WTC11 (cell line): ENCODE measurements around the gene GCC2. TPM values are rescaled to one million over a fixed set of nuclear protein-coding genes. Genes with fewer than 3 reads are reported as not detected.
A peak's percentile ranks its signal among the peaks of the same experiment; 100 is the strongest.

ENCODE experiments used
- ATAC-seq: fragments of 200-7000 bp; cut with Tn5 transposase; 2 replicates; pipeline ENCODE4 v1.10.0; 2021; ENCODE audit warnings: mild to moderate bottlenecking, moderate library complexity
- CTCF ChIA-PET: fragments of 300-600 bp; sonication (Branson Sonifier 250); formaldehyde crosslinking; loops from one replicate; lab custom pipeline; 2021; ENCODE audit warnings: antibody characterized with exemption; lab: Charles Lee
- POLR2A ChIA-PET: fragments of 350-600 bp; sonication (Branson Sonifier 250); formaldehyde crosslinking; loops from one replicate; lab custom pipeline; 2021; ENCODE audit warnings: antibody characterized with exemption; lab: Charles Lee
- DNase-seq: peaks from one replicate; pipeline ENCODE4 v3.0.0; 2021; ENCODE audit warnings: low spot score
- H3K27ac Mint-ChIP-seq: 2 replicates; pipeline ENCODE4 v1.8.0; 2021; ENCODE audit warnings: mixed read lengths
- H3K27me3 Mint-ChIP-seq: 2 replicates; pipeline ENCODE4 v1.8.0; 2021; ENCODE audit warnings: low read depth, mild to moderate bottlenecking, moderate library complexity, mixed read lengths
- H3K36me3 Mint-ChIP-seq: 2 replicates; pipeline ENCODE4 v1.8.0; 2021; ENCODE audit warnings: mixed read lengths
- H3K4me1 Mint-ChIP-seq: 2 replicates; pipeline ENCODE4 v1.8.0; 2022; ENCODE audit warnings: mixed read lengths
- H3K4me3 Mint-ChIP-seq: 2 replicates; pipeline ENCODE4 v1.8.0; 2021; ENCODE audit warnings: mild to moderate bottlenecking, moderate library complexity, mixed read lengths
- H3K9me3 Mint-ChIP-seq: 2 replicates; pipeline ENCODE4 v1.8.0; 2021; ENCODE audit warnings: mixed read lengths
- ATF1 ChIP-seq: sonication (generic); formaldehyde crosslinking; IDR thresholded peaks from 2 replicates; pipeline ENCODE4 v1.8.1; 2023; ENCODE audit warnings: mild to moderate bottlenecking, moderate library complexity, missing genetic modification reagents
- CBFB ChIP-seq: sonication (generic); formaldehyde crosslinking; IDR thresholded peaks from 2 replicates; pipeline ENCODE4 v1.8.1; 2022; ENCODE audit warnings: mild to moderate bottlenecking, low read depth, missing genetic modification reagents
- CREM ChIP-seq: sonication (generic); formaldehyde crosslinking; IDR thresholded peaks from 2 replicates; pipeline ENCODE4 v1.8.1; 2022; ENCODE audit warnings: mild to moderate bottlenecking, missing genetic modification reagents, moderate library complexity
- FOXJ3 ChIP-seq: sonication (generic); formaldehyde crosslinking; IDR thresholded peaks from 2 replicates; pipeline ENCODE4 v1.9.0; 2021; ENCODE audit warnings: missing genetic modification reagents, mild to moderate bottlenecking, borderline replicate concordance
- FOXP1 ChIP-seq: sonication (generic); formaldehyde crosslinking; IDR thresholded peaks from 2 replicates; pipeline ENCODE4 v1.8.0; 2022; ENCODE audit warnings: missing genetic modification reagents, mild to moderate bottlenecking, moderate library complexity, borderline replicate concordance
- HMGA2 ChIP-seq: fragments of 250-450 bp; sonication (Bioruptor Pico); IDR thresholded peaks from 2 replicates; pipeline ENCODE4 v1.4.0; 2021; ENCODE audit warnings: mild to moderate bottlenecking, moderate library complexity
- JUN ChIP-seq: sonication (generic); formaldehyde crosslinking; IDR thresholded peaks from 2 replicates; pipeline ENCODE4 v1.8.0; 2023; ENCODE audit warnings: mild to moderate bottlenecking, missing genetic modification reagents
- KAT7 ChIP-seq: sonication (generic); formaldehyde crosslinking; IDR thresholded peaks from 2 replicates; pipeline ENCODE4 v1.8.1; 2023; ENCODE audit warnings: missing genetic modification reagents, mild to moderate bottlenecking, borderline replicate concordance
- NFATC4 ChIP-seq: fragments of 250-450 bp; sonication (Bioruptor Pico); IDR thresholded peaks from 2 replicates; pipeline ENCODE4 v1.9.0; 2021; ENCODE audit warnings: mild to moderate bottlenecking
- SMAD3 ChIP-seq: sonication (generic); formaldehyde crosslinking; IDR thresholded peaks from 2 replicates; pipeline ENCODE4 v1.8.0; 2022; ENCODE audit warnings: missing genetic modification reagents, mild to moderate bottlenecking, borderline replicate concordance
- TP53 ChIP-seq: sonication (generic); formaldehyde crosslinking; IDR thresholded peaks from 2 replicates; pipeline ENCODE4 v1.8.1; 2023; ENCODE audit warnings: mild to moderate bottlenecking, missing genetic modification reagents
- ZNF219 ChIP-seq: sonication (generic); formaldehyde crosslinking; IDR thresholded peaks from 2 replicates; pipeline ENCODE4 v1.8.0; 2023; ENCODE audit warnings: missing genetic modification reagents, mild to moderate bottlenecking, borderline replicate concordance
- ZNF416 ChIP-seq: fragments of 250-450 bp; sonication (Bioruptor Pico); IDR thresholded peaks from 2 replicates; pipeline ENCODE4 v1.9.0; 2021; ENCODE audit warnings: mild to moderate bottlenecking, inconsistent platforms
- total RNA-seq: library from RNA; stranded (reverse); gene quantifications from 3 replicates; pipeline ENCODE4 v1.2.3, GENCODE V29; 2021
- TF ChIP-seq, protein P1 (sequence below): sonication (generic); formaldehyde crosslinking; IDR thresholded peaks from 2 replicates; pipeline ENCODE4 v1.8.1; 2022; ENCODE audit warnings: low read depth, mild to moderate bottlenecking, moderate library complexity, missing genetic modification reagents, borderline replicate concordance
- TF ChIP-seq, protein P2 (sequence below): sonication (generic); formaldehyde crosslinking; IDR thresholded peaks from 2 replicates; pipeline ENCODE4 v1.8.1; 2023; ENCODE audit warnings: mild to moderate bottlenecking, missing genetic modification reagents, moderate library complexity
- TF ChIP-seq, protein P3 (sequence below): sonication (generic); formaldehyde crosslinking; IDR thresholded peaks from 2 replicates; pipeline ENCODE4 v1.8.1; 2022; ENCODE audit warnings: low read depth, missing genetic modification reagents, borderline replicate concordance
- TF ChIP-seq, protein P4 (sequence below): fragments of 200-600 bp; IDR thresholded peaks from 2 replicates; pipeline ENCODE4 v1.8.0; 2022; ENCODE audit warnings: antibody characterized with exemption
- TF ChIP-seq, protein P5 (sequence below): sonication (generic); formaldehyde crosslinking; IDR thresholded peaks from 2 replicates; pipeline ENCODE4 v1.8.1; 2023; ENCODE audit warnings: mild to moderate bottlenecking, missing genetic modification reagents, moderate library complexity
- TF ChIP-seq, protein P6 (sequence below): sonication (generic); formaldehyde crosslinking; IDR thresholded peaks from 2 replicates; pipeline ENCODE4 v1.8.0; 2023; ENCODE audit warnings: mild to moderate bottlenecking, missing genetic modification reagents
- TF ChIP-seq, protein P7 (sequence below): sonication (generic); formaldehyde crosslinking; IDR thresholded peaks from 2 replicates; pipeline ENCODE4 v1.8.0; 2022; ENCODE audit warnings: mild to moderate bottlenecking, missing genetic modification reagents
- TF ChIP-seq, protein P8 (sequence below): sonication (generic); formaldehyde crosslinking; IDR thresholded peaks from 2 replicates; pipeline ENCODE4 v1.8.1; 2022; ENCODE audit warnings: missing genetic modification reagents, borderline replicate concordance

GCC2 gene
- total RNA-seq, 1 experiment from 2014 or later = 66.5 TPM

DNA sequence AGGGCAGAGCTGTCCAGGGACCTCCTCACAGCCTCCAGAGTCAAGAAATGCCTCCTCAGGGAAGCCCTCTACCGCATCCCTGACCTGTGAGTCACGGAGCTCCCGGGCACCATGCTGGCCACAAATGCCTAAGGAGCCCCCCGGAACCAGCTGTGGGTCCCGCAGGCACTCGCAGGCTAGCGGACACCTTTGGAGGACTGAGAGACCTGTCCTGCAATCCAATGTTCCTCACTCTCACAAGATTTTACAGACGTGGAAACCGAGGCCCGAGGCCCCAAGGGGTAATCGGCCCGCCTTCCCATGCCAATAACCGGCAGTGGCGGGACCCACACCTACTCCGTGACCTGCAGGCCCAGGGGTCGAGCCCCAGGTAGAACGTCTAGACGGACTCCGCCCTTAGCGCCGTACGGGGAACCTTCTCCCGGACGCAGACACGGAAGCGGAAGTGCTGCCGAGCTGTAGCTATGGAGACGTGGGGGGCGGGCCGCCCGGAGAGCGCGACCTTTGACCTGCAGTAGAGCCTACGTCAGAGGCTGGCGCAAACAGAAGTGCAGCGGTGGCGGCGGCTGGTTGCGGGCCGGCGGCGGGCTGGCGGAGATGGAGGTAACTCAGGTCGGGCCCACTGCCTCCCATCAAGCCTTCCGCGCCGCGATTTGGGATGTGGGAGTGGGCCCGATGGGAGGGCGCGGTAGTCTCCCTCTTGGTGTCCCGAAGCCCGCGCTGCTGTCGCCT lies at the start of gene GCC2 (continued):
- TF ChIP-seq JUN (CRISPR knock-in tag) (no peak), CBFB (CRISPR knock-in tag) (no peak), NFATC4 (CRISPR knock-in tag) (no peak), CREM (CRISPR knock-in tag) (peak; percentile 88), ZNF416 (no peak), ZNF219 (CRISPR knock-in tag) (no peak), ATF1 (CRISPR knock-in tag) (0 out of 2 replicates have a peak, but pooled peaks have one; percentile 85), FOXP1 (CRISPR knock-in tag) (peak; percentile 71; the same call in 1 of the 2 replicates), KAT7 (CRISPR knock-in tag) (no peak)
- TF ChIP-seq, protein P1, sequence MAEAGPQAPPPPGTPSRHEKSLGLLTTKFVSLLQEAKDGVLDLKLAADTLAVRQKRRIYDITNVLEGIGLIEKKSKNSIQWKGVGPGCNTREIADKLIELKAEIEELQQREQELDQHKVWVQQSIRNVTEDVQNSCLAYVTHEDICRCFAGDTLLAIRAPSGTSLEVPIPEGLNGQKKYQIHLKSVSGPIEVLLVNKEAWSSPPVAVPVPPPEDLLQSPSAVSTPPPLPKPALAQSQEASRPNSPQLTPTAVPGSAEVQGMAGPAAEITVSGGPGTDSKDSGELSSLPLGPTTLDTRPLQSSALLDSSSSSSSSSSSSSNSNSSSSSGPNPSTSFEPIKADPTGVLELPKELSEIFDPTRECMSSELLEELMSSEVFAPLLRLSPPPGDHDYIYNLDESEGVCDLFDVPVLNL (CRISPR knock-in tag) = no peak
- TF ChIP-seq, protein P2, sequence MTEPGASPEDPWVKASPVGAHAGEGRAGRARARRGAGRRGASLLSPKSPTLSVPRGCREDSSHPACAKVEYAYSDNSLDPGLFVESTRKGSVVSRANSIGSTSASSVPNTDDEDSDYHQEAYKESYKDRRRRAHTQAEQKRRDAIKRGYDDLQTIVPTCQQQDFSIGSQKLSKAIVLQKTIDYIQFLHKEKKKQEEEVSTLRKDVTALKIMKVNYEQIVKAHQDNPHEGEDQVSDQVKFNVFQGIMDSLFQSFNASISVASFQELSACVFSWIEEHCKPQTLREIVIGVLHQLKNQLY (CRISPR knock-in tag) = no peak
- TF ChIP-seq, protein P3, sequence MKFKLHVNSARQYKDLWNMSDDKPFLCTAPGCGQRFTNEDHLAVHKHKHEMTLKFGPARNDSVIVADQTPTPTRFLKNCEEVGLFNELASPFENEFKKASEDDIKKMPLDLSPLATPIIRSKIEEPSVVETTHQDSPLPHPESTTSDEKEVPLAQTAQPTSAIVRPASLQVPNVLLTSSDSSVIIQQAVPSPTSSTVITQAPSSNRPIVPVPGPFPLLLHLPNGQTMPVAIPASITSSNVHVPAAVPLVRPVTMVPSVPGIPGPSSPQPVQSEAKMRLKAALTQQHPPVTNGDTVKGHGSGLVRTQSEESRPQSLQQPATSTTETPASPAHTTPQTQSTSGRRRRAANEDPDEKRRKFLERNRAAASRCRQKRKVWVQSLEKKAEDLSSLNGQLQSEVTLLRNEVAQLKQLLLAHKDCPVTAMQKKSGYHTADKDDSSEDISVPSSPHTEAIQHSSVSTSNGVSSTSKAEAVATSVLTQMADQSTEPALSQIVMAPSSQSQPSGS (CRISPR knock-in tag) = no peak
- TF ChIP-seq, protein P4, sequence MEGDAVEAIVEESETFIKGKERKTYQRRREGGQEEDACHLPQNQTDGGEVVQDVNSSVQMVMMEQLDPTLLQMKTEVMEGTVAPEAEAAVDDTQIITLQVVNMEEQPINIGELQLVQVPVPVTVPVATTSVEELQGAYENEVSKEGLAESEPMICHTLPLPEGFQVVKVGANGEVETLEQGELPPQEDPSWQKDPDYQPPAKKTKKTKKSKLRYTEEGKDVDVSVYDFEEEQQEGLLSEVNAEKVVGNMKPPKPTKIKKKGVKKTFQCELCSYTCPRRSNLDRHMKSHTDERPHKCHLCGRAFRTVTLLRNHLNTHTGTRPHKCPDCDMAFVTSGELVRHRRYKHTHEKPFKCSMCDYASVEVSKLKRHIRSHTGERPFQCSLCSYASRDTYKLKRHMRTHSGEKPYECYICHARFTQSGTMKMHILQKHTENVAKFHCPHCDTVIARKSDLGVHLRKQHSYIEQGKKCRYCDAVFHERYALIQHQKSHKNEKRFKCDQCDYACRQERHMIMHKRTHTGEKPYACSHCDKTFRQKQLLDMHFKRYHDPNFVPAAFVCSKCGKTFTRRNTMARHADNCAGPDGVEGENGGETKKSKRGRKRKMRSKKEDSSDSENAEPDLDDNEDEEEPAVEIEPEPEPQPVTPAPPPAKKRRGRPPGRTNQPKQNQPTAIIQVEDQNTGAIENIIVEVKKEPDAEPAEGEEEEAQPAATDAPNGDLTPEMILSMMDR = no peak
- TF ChIP-seq, protein P5, sequence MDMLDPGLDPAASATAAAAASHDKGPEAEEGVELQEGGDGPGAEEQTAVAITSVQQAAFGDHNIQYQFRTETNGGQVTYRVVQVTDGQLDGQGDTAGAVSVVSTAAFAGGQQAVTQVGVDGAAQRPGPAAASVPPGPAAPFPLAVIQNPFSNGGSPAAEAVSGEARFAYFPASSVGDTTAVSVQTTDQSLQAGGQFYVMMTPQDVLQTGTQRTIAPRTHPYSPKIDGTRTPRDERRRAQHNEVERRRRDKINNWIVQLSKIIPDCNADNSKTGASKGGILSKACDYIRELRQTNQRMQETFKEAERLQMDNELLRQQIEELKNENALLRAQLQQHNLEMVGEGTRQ (CRISPR knock-in tag) = no peak
- TF ChIP-seq, protein P6, sequence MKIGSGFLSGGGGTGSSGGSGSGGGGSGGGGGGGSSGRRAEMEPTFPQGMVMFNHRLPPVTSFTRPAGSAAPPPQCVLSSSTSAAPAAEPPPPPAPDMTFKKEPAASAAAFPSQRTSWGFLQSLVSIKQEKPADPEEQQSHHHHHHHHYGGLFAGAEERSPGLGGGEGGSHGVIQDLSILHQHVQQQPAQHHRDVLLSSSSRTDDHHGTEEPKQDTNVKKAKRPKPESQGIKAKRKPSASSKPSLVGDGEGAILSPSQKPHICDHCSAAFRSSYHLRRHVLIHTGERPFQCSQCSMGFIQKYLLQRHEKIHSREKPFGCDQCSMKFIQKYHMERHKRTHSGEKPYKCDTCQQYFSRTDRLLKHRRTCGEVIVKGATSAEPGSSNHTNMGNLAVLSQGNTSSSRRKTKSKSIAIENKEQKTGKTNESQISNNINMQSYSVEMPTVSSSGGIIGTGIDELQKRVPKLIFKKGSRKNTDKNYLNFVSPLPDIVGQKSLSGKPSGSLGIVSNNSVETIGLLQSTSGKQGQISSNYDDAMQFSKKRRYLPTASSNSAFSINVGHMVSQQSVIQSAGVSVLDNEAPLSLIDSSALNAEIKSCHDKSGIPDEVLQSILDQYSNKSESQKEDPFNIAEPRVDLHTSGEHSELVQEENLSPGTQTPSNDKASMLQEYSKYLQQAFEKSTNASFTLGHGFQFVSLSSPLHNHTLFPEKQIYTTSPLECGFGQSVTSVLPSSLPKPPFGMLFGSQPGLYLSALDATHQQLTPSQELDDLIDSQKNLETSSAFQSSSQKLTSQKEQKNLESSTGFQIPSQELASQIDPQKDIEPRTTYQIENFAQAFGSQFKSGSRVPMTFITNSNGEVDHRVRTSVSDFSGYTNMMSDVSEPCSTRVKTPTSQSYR (CRISPR knock-in tag) = no peak

DNA sequence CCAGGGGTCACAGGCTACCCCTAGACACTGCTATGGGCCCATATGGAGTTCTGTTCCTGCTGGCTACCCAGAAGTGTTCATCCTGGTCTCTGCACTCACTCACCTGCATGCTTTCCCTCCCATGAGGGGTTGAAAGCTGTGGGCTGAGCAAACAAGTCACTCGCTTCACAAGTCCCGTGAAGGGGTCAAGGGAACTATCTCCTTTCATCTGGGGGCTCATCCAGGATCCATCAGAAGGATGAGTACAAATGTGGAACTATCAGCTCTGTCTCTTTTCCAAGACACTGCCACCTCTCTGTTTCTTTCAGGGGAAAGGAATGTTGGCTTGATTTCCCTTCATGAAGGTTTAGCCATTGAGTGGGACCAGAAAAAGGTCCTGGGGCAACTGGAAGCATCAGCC lies 49.5 kb upstream of the GCC2 start:
- ChIA-PET CTCF (no interaction called here), POLR2A (no interaction called here)
- peaks cover 3% of the 10 kb centered on the region for H3K27me3 Mint-ChIP-seq
- ATAC-seq (no peak), DNase-seq (no peak)
- TF ChIP-seq HMGA2 (CRISPR knock-in tag) = no peak
- TF ChIP-seq, protein P7, sequence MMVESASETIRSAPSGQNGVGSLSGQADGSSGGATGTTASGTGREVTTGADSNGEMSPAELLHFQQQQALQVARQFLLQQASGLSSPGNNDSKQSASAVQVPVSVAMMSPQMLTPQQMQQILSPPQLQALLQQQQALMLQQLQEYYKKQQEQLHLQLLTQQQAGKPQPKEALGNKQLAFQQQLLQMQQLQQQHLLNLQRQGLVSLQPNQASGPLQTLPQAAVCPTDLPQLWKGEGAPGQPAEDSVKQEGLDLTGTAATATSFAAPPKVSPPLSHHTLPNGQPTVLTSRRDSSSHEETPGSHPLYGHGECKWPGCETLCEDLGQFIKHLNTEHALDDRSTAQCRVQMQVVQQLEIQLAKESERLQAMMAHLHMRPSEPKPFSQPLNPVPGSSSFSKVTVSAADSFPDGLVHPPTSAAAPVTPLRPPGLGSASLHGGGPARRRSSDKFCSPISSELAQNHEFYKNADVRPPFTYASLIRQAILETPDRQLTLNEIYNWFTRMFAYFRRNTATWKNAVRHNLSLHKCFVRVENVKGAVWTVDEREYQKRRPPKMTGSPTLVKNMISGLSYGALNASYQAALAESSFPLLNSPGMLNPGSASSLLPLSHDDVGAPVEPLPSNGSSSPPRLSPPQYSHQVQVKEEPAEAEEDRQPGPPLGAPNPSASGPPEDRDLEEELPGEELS (CRISPR knock-in tag) = no peak
- TF ChIP-seq TP53 (CRISPR knock-in tag) = no peak
- no peak for TF ChIP-seq FOXJ3 (CRISPR knock-in tag)
- TF ChIP-seq, protein P8, sequence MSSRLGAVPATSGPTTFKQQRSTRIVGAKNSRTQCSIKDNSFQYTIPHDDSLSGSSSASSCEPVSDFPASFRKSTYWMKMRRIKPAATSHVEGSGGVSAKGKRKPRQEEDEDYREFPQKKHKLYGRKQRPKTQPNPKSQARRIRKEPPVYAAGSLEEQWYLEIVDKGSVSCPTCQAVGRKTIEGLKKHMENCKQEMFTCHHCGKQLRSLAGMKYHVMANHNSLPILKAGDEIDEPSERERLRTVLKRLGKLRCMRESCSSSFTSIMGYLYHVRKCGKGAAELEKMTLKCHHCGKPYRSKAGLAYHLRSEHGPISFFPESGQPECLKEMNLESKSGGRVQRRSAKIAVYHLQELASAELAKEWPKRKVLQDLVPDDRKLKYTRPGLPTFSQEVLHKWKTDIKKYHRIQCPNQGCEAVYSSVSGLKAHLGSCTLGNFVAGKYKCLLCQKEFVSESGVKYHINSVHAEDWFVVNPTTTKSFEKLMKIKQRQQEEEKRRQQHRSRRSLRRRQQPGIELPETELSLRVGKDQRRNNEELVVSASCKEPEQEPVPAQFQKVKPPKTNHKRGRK (CRISPR knock-in tag) = no peak
- TF ChIP-seq SMAD3 (CRISPR knock-in tag) = no peak
- peaks cover 66% of the 10 kb centered on the region for H3K36me3 Mint-ChIP-seq
- no peak overlapping the region for H3K27ac Mint-ChIP-seq
- H3K4me1 Mint-ChIP-seq = peaks cover 35% of the 10 kb centered on the region
- H3K9me3 Mint-ChIP-seq = peaks cover 69% of the 10 kb centered on the region
- H3K4me3 Mint-ChIP-seq = no peak overlapping the region
